HG02759 (cell line): ENCODE data around the gene CLTA.

Experiments used
- ATAC-seq: cut with Tn5 transposase; IDR thresholded peaks from one replicate; pipeline ENCODE4 v1.9.1; 2021; ENCODE audit warnings: mild to moderate bottlenecking, moderate library complexity; ENCODE audit not compliant: unreplicated experiment

The CLTA gene

DNA sequence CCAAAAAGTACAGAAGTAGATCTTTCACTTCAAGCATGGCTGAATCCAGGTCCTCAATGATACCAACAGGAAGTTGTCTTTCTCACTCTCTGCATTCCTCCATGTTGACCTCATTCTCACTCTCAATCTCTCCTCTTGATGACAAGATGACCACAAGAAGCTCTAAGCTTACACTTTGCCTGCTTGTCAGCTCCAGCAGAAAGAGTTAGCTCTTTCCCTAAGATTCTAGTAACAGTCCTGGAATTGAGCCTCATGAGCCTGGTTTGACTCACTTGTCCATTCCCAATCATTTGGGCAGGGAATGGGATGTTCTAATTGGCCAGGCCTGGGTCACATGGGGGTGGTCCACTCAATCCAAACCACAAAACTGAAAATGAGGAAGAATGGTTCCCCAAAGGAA, 3.3 kb upstream of the CLTA start:
- ATAC-seq: no peak

DNA sequence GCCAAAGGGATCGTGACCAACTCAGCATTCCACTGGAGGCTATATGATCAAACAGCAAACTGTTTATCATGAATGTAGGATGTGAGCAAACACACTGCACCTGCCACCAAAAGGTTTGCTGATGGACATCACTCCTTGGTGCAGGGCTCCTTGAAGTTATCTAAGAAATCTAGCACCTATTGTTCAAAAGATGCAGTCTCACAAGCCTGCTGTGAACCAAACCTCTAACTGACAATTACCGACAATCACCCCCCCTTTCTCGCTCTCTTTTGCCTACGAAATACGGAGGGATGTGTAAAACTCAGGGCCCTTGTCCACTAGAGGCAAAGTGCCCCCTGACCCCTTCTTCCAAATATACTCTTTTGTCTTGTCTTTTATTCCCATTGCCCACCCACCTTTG, 2.5 kb upstream of the CLTA start:
- ATAC-seq: no peak

DNA sequence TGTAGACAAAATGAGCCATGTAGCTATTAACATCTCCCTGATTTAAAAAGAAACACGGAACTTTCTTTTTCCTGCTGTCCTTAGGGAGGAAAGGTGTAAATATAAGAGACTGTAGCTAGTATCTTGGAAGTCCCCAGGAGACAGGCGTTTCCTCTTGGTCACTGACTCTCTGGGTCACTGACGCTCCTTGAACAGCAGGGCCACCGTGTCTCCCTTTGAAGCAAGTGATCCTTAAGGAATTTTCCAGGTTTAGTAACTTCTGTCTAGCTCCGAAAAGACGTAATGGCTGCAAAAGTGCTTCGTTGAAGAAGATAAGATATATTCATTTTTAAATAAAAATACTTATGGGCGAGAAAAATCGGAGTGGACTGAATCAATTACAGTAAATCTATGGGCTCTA, 745 bp upstream of the CLTA start:
- ATAC-seq: no peak

DNA sequence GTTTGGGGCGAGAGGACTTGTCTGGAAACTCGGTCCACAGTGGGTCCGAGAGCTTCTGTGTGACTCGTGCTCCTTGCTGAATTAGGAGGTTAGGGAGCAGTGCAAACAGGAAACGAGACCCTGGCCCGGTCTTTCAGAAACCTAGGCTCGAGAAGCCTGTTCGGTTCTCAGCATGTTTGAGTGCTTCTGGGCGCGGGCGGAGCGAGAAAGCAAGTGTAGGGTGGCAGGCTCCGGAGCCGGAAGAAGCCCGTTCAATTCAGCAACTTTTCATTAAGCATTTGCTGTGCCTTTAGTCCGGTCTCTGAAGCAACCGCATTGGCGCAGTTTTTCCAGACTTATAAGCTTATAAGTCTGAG, 547 bp downstream of the CLTA start:
- ATAC-seq: peak; percentile 7

DNA sequence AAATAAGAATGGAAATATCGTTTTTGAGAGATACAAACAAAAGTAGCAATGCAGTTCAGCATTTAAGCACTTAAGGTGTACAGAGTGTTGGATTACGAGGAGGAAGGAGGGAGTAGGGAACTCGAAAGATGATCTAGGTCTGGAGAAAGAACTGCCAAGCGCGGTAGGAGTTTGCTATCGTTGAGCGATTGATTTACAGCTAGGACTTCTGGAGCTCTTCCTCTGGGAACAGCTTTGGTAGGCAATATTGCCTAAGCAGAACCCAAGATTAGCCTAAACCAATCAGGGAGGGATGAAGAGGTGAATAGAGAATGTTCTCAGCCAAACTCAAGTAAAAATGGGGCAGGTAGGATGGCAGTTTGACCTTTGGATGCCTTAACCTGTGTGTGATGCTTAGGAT, 965 bp downstream of the CLTA start:
- ATAC-seq: no peak

DNA sequence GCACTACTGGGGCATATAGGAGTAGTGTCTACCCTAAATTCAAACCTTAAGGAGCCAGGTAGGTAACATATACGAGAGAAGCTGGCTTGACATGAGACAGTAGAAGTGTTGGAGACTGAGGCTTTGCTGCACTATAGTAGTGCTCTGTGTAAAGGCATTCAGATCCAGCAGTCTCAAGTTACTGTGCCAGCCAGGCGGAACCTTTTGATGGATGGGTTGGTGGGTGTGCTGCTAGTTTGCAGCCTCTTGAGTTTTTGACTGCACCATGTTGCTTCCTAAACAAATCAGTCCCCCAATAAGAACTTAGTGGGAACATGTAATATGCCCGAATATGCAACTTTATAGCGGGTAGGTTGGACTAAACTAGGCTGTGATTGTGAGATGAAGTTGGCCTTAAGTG, 1.5 kb downstream of the CLTA start:
- ATAC-seq: no peak

DNA sequence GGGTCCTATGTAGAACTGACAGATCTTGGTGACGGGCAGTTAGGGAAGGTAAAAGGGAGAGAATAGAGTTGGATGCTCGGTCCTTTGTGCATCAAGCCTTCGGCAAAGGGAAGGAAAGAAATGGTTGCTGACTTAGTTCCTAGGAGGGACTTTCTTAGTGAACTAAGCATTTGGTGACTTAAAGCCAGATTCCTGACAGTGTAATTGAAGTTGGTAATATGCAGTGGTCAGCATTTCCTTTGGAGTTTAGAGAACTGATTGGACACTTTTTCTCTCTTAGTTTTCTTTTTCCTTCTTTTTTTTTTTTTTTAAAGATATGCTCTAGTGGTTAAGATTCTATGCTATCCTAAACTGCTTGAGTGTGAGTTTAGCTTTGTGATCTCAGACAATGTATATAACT, 2.3 kb downstream of the CLTA start:
- no peak for ATAC-seq

DNA sequence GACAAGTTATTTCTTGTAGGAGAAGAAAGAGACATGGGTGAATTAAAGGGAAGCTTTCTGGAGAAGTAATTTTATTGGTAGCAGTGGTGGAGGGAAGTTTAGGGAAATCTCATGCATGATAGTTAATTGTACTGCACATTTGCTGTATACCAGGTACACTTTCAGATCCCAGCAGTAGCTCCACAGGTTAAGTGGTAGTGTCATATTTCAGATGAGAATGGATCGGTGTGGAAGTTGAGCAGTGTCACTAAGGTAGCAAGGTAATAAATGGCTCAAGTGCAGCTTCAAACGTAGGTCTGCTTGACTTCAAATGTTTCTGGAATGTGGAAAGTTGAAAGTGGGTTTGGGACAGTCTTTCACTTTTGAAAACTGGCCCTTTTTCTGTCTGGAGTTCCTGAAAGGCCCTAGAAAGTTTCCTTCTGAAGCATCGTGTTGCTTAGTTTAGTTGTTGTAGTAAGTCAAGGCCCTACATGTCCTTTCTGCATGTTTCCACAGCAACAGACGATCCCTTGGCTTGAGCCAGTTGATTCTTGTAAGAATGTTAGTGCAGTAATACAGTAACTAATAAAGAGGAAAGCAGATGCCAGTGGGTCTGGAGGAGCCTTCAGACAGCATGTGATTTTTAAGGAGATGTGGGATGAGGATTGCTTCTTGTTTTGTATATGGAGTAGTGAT, 3.7 kb downstream of the CLTA start:
- no peak for ATAC-seq

DNA sequence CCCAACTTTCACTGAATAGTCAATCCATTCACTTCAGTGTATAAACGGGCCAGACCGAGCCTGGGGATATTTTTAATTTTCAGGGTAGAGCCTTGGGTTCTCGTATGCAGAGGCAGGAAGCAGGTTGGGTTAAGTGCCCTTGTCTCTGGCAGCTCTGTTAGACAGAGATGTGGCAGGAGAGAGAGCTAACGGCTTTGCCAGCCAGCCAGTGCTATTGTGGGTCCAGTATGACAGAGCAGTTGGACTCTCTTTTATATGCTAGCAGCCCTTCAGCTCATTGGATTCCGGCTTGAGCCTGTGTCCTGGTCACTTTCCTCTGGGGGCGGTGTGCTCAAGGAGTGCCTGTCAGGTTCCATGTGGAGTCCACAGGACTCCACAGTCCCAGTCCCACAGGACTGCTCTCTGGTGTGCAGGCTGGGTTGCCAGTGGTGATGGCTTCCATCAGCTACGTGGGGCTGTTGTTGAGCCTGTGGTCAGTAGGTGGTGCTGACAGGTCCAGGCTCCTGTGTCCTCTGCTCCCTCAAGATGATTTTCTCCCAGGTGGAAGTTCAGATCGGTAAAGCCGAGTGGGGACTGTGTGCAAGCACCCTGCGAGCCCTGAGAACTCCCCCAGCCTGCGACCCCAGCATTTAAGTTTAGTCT, 14.3 kb downstream of the CLTA start:
- ATAC-seq: no peak

DNA sequence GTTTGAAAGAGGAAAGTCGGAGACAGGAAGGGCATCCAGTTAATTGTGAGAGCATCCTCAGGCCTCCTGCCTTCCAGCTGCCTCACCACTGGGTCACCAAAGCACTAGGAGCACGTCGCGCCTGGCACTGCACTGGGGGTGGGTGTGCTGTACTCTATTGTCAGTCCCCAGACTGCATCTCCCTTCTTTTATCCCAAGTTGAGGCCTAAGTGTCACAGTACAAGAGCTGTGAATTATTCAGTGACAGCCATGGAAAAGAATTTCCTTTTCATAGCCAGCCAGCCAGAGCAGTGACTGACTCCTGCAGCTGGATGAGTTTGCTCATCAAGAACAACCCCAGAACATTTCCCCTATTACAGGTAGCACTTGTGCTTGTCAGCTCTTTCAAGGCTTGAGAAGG, 16.3 kb downstream of the CLTA start:
- no peak for ATAC-seq

DNA sequence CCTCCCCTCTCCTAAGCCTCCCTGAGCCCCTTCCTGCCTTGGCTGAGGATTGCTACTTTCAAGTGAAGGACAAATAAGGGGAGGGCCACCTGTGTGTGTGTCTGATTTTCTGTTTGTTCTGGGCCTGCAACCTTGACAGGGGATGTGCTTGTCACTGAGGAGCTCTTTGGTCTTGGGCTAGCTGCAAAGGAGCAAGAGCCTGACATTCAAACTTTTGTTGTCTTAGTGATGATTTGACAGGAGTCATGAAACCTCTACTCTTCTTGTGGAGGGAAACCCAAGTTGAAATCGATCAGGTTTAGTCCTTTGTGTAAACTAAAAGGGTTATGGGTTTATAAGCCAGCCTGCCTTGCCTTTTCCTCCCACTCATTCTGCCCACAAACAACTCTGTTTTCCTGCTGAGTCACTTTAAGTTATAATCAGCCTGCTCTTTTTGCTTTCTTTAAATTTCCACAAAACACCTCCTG, 16.9 kb downstream of the CLTA start:
- no peak for ATAC-seq

DNA sequence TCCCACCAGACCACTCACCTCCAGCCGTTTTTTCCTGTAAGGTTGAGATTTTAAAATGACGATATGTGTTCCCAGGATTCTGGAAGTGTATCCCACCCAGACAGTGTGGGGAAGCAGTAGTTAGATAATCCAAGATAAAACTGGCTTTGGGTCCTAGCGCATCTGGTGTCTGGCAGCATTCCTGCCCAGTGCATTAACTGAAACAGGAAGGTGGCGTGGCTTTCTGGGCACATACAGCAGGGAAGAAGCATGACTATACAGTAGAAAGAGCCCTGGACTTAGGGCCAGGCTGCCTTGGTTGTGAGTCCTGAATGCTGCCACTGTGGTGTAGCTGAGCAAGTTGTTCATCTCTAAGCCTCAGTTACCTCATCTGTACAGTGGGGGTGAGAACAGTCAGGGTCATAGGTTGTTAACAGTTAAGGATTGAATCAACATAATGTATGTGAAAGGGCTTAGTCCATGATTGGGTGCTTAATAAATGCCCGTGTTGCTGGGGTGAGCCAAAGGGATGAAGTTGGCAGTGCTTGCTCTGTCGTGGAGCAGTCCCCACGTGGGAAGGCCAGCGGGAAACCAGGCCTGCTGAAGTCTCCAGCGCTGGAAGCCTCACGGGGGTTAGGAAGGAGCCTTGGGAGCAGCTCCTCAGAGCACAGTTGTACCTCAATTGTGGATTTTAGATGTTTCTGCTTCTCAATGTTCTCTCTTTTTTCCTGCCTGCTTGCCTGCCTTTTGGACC, 18.0 kb downstream of the CLTA start:
- no peak for ATAC-seq

DNA sequence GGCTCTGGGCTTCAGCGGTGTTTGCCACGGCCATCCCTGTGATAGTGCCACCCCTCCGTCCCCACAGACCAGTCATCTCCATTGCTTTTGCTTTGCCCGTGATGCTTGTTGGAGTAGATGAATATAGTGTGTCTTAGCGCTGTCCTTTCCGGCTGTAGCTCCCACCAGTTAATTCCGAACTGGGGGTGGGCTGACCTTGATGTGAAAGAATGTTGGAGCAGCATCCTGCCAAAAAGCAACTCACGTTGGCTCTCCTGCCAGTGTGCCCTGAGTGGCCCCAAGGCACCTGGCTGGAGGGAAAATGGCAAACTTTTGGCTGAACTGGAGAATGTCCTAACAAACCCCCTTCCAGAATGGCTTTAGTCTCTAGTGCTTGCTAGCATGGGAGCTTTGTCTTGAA, 20.0 kb downstream of the CLTA start:
- no peak for ATAC-seq

DNA sequence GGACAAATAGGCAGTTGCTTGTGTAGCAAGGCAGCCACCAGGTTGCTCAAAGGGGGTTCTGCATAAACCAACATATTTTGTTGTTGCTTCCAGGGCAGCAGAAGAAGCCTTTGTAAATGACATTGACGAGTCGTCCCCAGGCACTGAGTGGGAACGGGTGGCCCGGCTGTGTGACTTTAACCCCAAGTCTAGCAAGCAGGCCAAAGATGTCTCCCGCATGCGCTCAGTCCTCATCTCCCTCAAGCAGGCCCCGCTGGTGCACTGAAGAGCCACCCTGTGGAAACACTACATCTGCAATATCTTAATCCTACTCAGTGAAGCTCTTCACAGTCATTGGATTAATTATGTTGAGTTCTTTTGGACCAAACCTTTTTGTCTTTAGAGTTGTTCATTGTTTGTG, 20.8 kb downstream of the CLTA start:
- no peak for ATAC-seq

DNA sequence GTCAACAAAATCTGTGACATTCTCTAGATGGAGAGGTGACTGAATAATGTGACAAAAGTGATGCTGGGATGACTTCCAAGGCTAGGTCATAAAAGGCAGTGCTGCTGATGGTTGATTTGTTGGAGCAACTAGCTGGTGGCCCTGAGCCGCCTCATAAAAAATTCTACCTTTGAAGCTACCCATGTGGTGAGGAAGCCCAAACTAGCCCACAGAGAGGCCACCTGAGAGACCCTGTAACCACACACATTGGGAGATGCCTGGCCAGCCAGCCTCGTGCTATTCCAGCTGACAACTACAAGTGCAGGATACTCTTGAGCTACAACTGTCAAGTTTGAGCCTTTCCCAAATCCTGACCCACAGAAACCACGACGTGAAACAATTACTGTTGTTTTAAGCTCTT, 22.7 kb downstream of the CLTA start:
- ATAC-seq: no peak

DNA sequence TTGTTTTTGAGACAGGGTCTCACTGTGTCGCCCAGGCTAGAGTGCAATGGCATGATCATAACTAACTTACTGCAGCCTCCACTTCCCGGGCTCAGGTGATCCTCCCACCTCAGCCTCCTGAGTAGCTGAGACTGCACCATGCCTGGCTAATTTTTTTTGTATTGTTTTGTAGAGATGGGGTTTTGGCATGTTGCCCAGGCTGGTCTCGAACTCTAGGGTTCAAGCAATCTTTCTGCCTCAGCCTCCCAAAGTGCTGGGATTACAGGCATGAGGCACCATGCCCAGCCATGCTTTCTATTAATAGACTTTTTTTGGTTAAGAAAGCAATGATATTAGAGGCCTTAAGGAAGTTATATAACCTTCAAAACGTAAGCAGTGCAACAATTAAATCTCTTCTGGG, 23.3 kb downstream of the CLTA start:
- ATAC-seq: no peak

DNA sequence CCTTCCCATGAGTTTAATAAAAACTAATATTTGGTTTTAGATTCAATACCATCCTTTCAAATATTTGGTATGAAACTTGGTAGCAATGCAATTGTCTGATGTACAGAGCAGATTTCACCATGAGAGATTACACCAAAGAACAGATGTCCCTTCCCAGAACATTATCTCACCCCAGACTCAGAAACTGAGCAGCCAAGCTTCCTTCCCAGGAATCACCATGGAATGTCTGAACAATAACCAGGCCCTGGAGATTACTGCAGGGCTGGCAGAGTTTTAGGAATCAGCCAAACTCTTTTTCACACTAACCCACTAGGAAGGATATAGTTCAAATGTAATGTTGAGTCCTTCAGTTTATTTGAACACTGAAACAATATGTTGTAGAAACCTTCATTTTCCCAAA, 23.9 kb downstream of the CLTA start:
- ATAC-seq: no peak

DNA sequence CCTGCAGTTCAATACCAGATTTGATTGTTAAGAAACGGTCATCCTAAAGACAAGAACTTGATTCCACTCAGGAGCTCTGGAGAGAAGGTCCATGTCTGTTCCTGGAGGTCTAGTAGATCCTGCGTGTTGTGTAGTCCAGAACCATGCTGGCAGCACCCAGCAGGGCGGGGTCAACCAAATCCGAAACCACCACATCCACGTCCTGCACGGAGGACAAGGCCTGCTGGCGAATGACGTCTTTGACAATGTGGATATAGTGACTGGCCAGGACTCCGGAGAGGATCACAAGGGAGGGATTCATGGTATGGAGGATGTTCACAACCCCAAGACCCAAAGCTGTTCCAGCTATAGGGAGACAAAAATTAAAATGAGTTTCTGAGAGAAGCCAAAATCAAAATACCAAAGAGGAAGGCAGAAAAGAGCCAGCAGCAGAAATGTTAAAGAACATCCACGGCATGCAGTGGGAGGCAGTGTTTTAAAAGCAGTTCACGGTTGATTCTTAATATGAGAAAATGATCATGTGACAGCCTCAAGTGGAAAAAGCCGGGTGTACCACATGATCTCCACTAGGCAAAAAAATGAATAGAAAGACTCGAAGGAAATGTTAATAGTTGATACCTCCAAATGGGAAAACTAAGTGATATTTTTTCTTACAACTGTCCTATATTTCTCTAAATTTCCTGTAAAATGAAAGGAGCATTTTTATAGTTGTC, 26.7 kb downstream of the CLTA start:
- no peak for ATAC-seq

DNA sequence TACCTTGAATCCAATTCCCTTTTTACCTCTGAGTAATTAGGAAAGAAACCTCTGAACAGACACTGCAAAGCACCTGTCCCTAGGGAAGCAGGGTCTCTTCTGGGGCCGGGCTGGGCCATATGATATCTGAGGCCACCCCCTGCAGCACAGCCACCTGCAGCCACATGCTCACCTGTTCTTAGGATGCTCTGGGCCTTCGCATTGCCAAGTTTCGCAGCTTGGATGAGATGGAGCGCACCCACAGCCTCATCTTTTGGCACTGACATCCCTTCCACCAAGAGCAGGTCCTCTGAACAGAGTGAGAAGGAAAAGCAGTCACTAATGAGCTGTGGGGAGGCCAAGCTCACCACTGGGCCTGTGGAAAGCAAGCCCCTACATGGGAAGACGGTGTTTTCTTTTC, 27.3 kb downstream of the CLTA start:
- ATAC-seq: no peak

DNA sequence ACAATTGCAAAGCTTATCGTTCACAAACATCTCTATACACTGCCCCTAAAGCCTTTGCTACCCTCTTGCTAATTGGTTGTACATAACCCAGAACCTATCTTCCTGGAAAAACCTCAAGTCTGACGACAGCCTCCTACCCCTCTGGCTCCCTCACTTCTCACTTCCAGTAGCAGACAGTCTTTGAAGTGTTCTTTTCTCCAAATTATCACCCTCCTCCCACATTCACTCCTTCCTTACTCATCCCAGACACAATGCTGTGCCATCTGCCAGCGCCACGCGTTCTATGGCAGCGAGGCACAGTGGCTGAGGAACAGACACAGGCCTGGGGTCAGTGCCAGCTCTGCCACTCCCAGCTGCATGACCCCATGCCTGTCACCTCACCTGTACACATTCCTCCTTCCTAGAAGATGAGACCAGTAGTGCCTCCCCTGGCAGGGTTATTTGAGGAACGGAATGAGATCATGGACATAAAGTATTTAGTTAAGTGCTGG, 27.7 kb downstream of the CLTA start:
- no peak for ATAC-seq

DNA sequence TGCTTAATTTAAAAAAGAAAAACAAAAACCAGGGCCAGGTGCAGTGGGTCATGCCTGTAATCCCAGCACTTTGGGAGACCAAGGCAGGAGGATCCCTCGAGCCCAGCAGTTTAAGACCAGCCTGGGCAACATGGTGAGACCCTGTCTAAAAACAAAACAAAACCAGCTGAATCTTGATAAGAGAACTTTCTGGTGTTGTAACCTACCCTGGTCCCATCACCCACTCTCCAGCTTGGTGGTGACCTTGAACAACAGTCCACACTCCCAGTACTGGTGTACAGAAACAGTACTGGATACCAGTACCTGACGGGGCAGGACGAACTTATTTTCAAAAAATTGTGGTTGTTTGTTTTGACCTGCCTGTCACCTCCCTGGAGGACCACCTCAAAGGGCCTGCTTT, 30.9 kb downstream of the CLTA start:
- no peak for ATAC-seq

DNA sequence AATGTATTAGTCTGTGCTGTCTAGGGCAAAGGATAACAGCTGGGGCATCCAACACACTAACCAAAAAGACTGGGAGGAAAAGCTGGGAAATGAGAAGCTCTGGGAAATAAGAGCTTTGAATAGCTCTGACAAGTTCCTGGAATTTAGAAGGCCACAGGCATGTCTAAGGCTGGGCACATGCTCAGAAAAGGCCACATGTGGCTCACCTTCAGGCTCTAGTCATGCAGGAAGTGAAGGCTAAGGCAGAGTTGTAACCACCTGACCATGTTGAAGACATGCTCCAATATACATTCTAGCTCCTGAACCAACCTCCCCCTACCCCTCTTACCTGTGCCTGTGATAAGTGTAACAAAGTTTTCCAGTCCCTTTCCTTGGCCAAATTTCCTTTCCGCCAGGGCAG, 31.7 kb downstream of the CLTA start:
- ATAC-seq: no peak
